Activated B cell treated with CpG ODN at 0.5 μM for 24 hours (primary cell): Measurements from ENCODE around the gene PIK3CG. TPM values are rescaled to one million over a fixed set of nuclear protein-coding genes. Genes with fewer than 3 reads are reported as not detected.

Experiments
- ATAC-seq: fragments of 200-7000 bp; cut with Tn5 transposase; one replicate; pipeline ENCODE4 v1.10.0; 2021; ENCODE audit warnings: low read depth, mild to moderate bottlenecking, moderate library complexity
- CTCF ChIA-PET: fragments of 350-600 bp; sonication (Branson Sonifier 250); formaldehyde crosslinking; loops from one replicate; lab custom pipeline; 2021; ENCODE audit warnings: antibody characterized with exemption; lab: Charles Lee
- POLR2A ChIA-PET: fragments of 350-600 bp; sonication (Branson Sonifier 250); formaldehyde crosslinking; loops from one replicate; lab custom pipeline; 2021; ENCODE audit warnings: antibody characterized with exemption; lab: Charles Lee
- DNase-seq: peaks from one replicate; pipeline ENCODE4 v3.0.0; 2022
- H3K27ac Mint-ChIP-seq: one replicate; pipeline ENCODE4 v1.8.0; 2020; ENCODE audit warnings: mixed read lengths
- H3K27me3 Mint-ChIP-seq: one replicate; pipeline ENCODE4 v1.8.0; 2021; ENCODE audit warnings: mixed read lengths
- H3K36me3 Mint-ChIP-seq: one replicate; pipeline ENCODE4 v1.8.0; 2021; ENCODE audit warnings: low read depth, mixed read lengths
- H3K4me1 Mint-ChIP-seq: one replicate; pipeline ENCODE4 v1.8.0; 2021; ENCODE audit warnings: mixed read lengths
- H3K4me3 Mint-ChIP-seq: one replicate; pipeline ENCODE4 v1.8.0; 2020; ENCODE audit warnings: mild to moderate bottlenecking, mixed read lengths
- H3K9me3 Mint-ChIP-seq: one replicate; pipeline ENCODE4 v1.8.0; 2020; ENCODE audit warnings: mixed read lengths
- intact Hi-C: fragments of 100-400 bp; cut with micrococcal nuclease; formaldehyde crosslinking; loops from one replicate; pipeline ENCODE4 v1.15.1; 2024
- total RNA-seq: library from RNA; stranded (reverse); gene quantifications from 2 replicates; pipeline ENCODE4 v1.2.3, GENCODE V29; 2022
- TF ChIP-seq, protein P1 (sequence below): fragments of 200-600 bp; IDR thresholded peaks from one replicate; pipeline ENCODE4 v1.8.0; 2022; ENCODE audit warnings: antibody characterized with exemption, mild to moderate bottlenecking

PIK3CG gene
- total RNA-seq, 1 donor from 2014 or later: 63.6 TPM

DNA sequence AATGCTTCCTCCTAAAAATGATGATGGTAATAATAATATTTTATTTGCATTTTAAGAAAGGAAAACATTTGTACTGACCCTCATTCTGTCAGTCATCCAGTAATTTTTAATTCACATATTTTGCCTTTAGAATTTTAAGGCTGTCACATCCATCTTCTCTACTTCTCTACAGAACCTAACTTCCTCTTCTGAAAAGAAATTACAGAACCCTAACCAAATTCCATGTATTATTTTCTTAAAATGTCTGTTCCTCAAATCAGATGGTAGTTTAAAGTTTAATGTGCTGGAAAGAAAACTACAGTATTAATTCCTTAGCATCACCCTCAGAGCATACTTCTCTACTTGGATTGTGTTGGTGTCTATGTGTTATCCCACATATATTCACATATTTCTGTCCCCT lies 9.0 kb downstream of the PIK3CG start:
- CTCF ChIA-PET: no interaction called here
- intact Hi-C loops: loop anchor here (5.0 kb wide), 2 partner anchors 157 to 278 kb away; no protein-coding TSS in a partner anchor
- H3K27me3 Mint-ChIP-seq: no peaks in the 10 kb centered on the region
- H3K9me3 Mint-ChIP-seq: no peaks in the 10 kb centered on the region
- H3K4me1 Mint-ChIP-seq: peaks cover 66% of the 10 kb centered on the region
- peaks cover 86% of the 10 kb centered on the region for H3K36me3 Mint-ChIP-seq
- H3K4me3 Mint-ChIP-seq: no peak overlapping the region
- no peak for ATAC-seq
- TF ChIP-seq, protein P1, sequence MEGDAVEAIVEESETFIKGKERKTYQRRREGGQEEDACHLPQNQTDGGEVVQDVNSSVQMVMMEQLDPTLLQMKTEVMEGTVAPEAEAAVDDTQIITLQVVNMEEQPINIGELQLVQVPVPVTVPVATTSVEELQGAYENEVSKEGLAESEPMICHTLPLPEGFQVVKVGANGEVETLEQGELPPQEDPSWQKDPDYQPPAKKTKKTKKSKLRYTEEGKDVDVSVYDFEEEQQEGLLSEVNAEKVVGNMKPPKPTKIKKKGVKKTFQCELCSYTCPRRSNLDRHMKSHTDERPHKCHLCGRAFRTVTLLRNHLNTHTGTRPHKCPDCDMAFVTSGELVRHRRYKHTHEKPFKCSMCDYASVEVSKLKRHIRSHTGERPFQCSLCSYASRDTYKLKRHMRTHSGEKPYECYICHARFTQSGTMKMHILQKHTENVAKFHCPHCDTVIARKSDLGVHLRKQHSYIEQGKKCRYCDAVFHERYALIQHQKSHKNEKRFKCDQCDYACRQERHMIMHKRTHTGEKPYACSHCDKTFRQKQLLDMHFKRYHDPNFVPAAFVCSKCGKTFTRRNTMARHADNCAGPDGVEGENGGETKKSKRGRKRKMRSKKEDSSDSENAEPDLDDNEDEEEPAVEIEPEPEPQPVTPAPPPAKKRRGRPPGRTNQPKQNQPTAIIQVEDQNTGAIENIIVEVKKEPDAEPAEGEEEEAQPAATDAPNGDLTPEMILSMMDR: no peak
- no peak overlapping the region for H3K27ac Mint-ChIP-seq
- POLR2A ChIA-PET: no interaction called here
- no peak for DNase-seq

DNA sequence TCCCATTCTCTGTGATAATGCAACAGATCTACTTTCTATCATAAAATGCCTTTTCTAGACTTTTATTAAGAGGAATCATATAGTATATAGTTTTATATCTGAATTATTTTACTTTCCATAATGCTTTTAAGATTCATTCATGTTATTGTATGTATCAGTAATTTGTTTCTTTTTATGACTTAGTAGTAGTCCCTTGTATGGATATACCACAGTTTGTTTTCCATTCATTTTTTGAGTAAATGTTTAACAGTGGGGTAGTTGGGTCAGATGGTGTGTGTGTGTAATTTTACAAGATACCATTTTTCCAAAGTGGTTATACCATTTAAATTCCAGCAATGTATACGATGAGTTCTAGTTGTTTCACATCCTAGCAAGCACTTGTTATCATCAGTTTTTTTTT lies 10.4 kb downstream of the PIK3CG start:
- H3K9me3 Mint-ChIP-seq: no peaks in the 10 kb centered on the region
- DNase-seq (no peak), ATAC-seq (no peak)
- H3K27me3 Mint-ChIP-seq: no peaks in the 10 kb centered on the region
- TF ChIP-seq, protein P1: no peak
- no peak overlapping the region for H3K4me3 Mint-ChIP-seq
- H3K4me1 Mint-ChIP-seq: peaks cover 55% of the 10 kb centered on the region
- ChIA-PET POLR2A (interaction anchor here (0.9 kb wide), 1 partner anchor 293 kb away, joined by 3 read pairs; the partner anchor contains the start of gene HBP1), CTCF (no interaction called here)
- H3K27ac Mint-ChIP-seq: no peak overlapping the region
- peaks cover 86% of the 10 kb centered on the region for H3K36me3 Mint-ChIP-seq
- intact Hi-C loops: no loop called here

DNA sequence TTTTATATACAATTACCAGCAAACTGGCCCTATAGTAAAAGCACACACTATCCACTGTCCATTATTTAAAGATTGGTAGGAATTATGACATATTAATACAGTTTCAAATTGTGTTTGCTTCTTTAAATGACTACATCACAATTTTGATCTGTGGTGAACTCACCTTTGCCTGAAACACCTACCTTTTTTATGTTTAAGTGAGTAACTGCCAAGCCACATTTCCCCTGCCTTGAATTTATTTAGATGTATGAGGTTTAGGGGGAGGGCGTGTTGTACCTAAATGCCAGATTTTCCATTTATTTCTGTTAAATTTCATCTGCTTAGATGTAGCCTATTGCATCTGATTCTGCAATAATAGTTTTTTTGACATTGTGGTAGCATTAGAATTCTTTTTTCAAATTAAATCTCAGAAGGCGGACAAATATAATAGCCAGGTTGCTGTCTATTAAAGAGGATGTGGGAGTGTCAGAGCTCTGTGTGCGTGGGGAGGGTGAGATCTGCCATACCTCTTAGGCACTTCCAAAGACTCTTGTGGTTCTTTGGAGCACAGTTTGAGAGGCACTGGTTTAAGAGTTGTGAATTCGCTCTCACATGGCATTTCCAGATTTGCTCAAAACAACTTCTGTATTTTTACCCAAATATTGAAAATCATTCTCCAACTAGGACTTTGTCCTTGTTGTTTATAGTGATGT lies 13.8 kb downstream of the PIK3CG start:
- Mint-ChIP-seq H3K4me3 (no peak overlapping the region), H3K4me1 (peaks cover 48% of the 10 kb centered on the region), H3K36me3 (peaks cover 95% of the 10 kb centered on the region), H3K27me3 (no peaks in the 10 kb centered on the region), H3K9me3 (no peaks in the 10 kb centered on the region), H3K27ac (no peak overlapping the region)
- intact Hi-C loops: no loop called here
- DNase-seq (no peak), ATAC-seq (no peak)
- ChIA-PET POLR2A (no interaction called here), CTCF (no interaction called here)
- TF ChIP-seq, protein P1: no peak

DNA sequence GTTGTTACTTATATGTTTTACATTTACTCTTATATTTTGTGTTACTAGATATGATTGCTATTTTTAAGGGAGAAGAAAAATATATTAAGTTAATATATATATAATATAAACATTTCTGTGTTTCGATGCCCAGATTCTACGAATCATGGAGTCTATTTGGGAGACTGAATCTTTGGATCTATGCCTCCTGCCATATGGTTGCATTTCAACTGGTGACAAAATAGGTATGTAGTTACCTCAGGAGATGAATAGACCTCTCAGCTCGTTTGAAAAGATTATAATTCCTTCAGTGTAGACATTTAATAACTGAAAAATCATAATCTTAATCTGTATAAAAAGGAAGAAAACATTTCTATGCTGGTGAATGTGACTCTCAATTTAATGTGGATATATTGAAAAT lies 16.9 kb downstream of the PIK3CG start:
- ChIA-PET CTCF (interaction anchor here (1.2 kb wide), 1 partner anchor 340 kb away, joined by 3 read pairs; no protein-coding TSS in a partner anchor), POLR2A (interaction anchor here (0.9 to 2.6 kb wide), 2 partner anchors 10 to 12 kb away, joined by 4 to 14 read pairs; no protein-coding TSS in a partner anchor)
- Mint-ChIP-seq H3K27ac (no peak overlapping the region), H3K27me3 (no peaks in the 10 kb centered on the region), H3K4me3 (no peak overlapping the region), H3K36me3 (peaks cover 98% of the 10 kb centered on the region), H3K9me3 (no peaks in the 10 kb centered on the region), H3K4me1 (peaks cover 51% of the 10 kb centered on the region)
- intact Hi-C loops: no loop called here
- no peak for ATAC-seq
- DNase-seq: no peak
- TF ChIP-seq, protein P1: no peak

DNA sequence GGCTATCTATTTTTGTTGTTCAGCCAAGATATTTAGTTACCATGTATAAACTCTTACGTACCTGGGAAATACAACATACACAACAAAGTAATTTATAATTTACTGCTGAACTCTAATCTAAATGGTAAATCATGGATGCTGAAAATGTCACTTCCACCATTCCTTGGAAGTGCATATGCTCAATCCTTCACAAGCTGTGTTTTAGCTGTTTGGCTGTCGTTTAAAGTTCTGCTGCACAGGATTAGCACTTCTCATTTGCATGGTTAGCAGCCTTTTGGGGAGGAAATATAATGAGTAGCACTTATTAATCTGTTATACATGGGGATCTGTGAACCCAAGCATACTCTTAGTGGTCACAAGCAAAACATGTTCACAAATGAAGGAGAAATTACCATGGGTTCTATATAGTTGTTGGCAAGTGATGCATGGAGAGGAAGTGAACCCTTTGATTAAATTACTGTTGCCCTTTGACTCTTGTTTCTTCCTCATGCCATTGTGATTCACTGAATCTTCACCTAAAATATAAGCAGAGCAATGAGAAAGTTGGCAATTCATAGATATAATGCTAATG lies 18.5 kb downstream of the PIK3CG start:
- Mint-ChIP-seq H3K4me3 (peak overlapping the region; percentile 58), H3K27ac (peak overlapping the region; percentile 61), H3K9me3 (no peaks in the 10 kb centered on the region), H3K36me3 (peaks cover 98% of the 10 kb centered on the region), H3K4me1 (peaks cover 45% of the 10 kb centered on the region), H3K27me3 (no peaks in the 10 kb centered on the region)
- TF ChIP-seq, protein P1: no peak
- DNase-seq: no peak
- CTCF ChIA-PET: interaction anchor here (1.0 kb wide), 1 partner anchor 12 kb away, joined by 3 read pairs; no protein-coding TSS in a partner anchor
- POLR2A ChIA-PET: interaction anchor here (0.6 to 1.1 kb wide), 4 partner anchors 14 to 248 kb away, joined by 3 to 13 read pairs (median 4); no protein-coding TSS in a partner anchor
- intact Hi-C loops: loop anchor here (1.0 kb wide), 2 partner anchors 12 to 17 kb away; no protein-coding TSS in a partner anchor
- ATAC-seq: peak; percentile 95
